Endothelial cell (in vitro differentiated cells): ENCODE measurements around the gene EDAR. TPM values are rescaled to one million over a fixed set of nuclear protein-coding genes. Genes with fewer than 3 reads are reported as not detected.

ENCODE experiments used
- DNase-seq: peaks from one replicate; pipeline ENCODE4 v3.0.0; 2021; ENCODE audit warnings: low spot score
- H3K27ac Mint-ChIP-seq: one replicate; pipeline ENCODE4 v1.8.0; 2021; ENCODE audit warnings: mixed read lengths, inconsistent platforms; ENCODE audit not compliant: unreplicated experiment
- H3K27me3 Mint-ChIP-seq: one replicate; pipeline ENCODE4 v1.8.0; 2021; ENCODE audit warnings: mild to moderate bottlenecking, moderate library complexity, mixed read lengths, inconsistent platforms; ENCODE audit not compliant: unreplicated experiment
- H3K36me3 Mint-ChIP-seq: one replicate; pipeline ENCODE4 v1.8.0; 2021; ENCODE audit warnings: mild to moderate bottlenecking, low read depth, mixed read lengths, inconsistent platforms; ENCODE audit not compliant: unreplicated experiment
- H3K4me1 Mint-ChIP-seq: one replicate; pipeline ENCODE4 v1.8.0; 2021; ENCODE audit warnings: mild to moderate bottlenecking, mixed read lengths, inconsistent platforms; ENCODE audit not compliant: unreplicated experiment
- H3K4me3 Mint-ChIP-seq: one replicate; pipeline ENCODE4 v1.8.0; 2021; ENCODE audit warnings: mild to moderate bottlenecking, mixed read lengths, inconsistent platforms; ENCODE audit not compliant: unreplicated experiment
- H3K9me3 Mint-ChIP-seq: one replicate; pipeline ENCODE4 v1.8.0; 2021; ENCODE audit warnings: mixed read lengths, inconsistent platforms; ENCODE audit not compliant: unreplicated experiment
- total RNA-seq: library from RNA; stranded (reverse); fragmentation: NEBNext Ultra II Directional; extraction: Animal tissue kit (Norgen Biotek cat#: 25700); gene quantifications from one replicate; pipeline ENCODE4 v1.2.1, GENCODE V29; 2021; ENCODE audit not compliant: unreplicated experiment
- TF ChIP-seq, protein P1 (sequence below): fragments of 200-600 bp; sonication (generic); IDR thresholded peaks from one replicate; pipeline ENCODE4 v1.5.0; 2021; ENCODE audit warnings: antibody characterized with exemption; ENCODE audit not compliant: unreplicated experiment

EDAR gene
- total RNA-seq, 1 donor from 2014 or later, result not detected

DNA sequence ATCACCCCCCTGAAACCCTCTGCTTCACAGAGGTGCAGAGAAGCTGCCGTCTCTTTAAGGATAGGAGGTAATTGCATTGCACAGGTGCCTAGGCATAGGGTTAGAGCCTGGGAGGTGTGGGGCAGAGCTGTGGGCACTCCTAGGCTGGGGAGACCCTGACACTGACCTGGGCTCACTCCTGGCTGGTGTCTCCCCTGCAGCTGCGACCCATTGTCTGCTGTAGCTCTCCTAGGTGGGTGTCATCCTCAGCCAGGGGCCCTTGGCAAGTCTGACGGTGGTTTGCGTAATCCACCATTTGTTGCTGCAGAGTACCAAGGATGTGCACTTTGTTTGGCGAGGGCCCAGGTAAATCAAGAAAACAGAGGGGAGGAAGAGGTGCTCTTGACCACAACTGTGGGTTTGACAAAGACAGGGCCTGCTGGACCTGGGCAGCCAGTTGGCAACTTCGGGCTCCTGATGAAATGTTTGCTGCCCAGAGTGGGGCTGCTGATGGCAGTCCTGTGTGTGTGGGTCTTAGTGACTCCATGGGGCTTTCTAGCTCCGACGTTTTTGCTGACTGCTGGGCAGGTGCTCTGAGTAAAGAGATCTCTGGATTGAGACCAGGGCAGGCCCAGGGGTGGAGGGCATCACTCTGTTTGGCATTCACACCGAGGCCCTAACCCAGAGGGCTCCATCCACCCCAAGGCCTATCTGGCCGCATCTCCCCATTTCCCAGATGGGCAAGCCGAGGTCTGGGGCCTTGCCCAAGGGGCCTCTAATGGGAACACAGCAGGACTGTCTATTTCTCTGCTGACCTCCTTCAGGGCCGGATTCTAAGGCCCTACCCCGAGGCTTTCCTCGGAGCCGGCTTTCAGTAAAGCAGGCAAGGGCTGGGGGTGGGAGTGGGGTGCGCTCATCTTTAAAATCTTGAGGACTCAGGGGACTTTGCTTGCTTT lies 67.7 kb downstream of the EDAR start:
- DNase-seq, result no peak
- no peaks in the 10 kb centered on the region for H3K36me3 Mint-ChIP-seq
- H3K27ac Mint-ChIP-seq, result no peak overlapping the region
- no peaks in the 10 kb centered on the region for H3K9me3 Mint-ChIP-seq
- no peaks in the 10 kb centered on the region for H3K4me1 Mint-ChIP-seq
- no peak overlapping the region for H3K4me3 Mint-ChIP-seq
- TF ChIP-seq, protein P1, sequence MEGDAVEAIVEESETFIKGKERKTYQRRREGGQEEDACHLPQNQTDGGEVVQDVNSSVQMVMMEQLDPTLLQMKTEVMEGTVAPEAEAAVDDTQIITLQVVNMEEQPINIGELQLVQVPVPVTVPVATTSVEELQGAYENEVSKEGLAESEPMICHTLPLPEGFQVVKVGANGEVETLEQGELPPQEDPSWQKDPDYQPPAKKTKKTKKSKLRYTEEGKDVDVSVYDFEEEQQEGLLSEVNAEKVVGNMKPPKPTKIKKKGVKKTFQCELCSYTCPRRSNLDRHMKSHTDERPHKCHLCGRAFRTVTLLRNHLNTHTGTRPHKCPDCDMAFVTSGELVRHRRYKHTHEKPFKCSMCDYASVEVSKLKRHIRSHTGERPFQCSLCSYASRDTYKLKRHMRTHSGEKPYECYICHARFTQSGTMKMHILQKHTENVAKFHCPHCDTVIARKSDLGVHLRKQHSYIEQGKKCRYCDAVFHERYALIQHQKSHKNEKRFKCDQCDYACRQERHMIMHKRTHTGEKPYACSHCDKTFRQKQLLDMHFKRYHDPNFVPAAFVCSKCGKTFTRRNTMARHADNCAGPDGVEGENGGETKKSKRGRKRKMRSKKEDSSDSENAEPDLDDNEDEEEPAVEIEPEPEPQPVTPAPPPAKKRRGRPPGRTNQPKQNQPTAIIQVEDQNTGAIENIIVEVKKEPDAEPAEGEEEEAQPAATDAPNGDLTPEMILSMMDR, result no peak
- no peaks in the 10 kb centered on the region for H3K27me3 Mint-ChIP-seq

DNA sequence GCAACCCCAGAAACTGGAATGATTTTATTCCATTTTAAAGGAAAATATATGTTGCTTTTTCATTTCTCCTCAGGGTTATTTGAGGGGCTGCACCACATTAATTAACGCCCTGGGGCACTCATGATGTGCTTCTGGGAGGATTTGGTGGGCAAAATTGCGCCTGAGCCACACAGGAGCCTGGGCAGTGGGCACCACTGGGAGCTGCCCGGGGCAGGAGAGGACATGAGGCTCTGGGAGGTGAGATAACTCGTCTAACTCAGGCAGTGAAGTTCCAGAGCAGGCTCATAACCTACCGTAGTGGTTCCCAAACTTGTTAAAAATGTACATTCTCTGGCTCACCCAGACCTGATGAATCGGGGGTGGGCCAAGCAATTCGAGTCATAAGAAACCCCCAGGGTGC lies 68.3 kb downstream of the EDAR start:
- no peaks in the 10 kb centered on the region for H3K4me1 Mint-ChIP-seq
- TF ChIP-seq, protein P1, result no peak
- H3K9me3 Mint-ChIP-seq, result no peaks in the 10 kb centered on the region
- H3K27me3 Mint-ChIP-seq, result no peaks in the 10 kb centered on the region
- no peak for DNase-seq
- no peak overlapping the region for H3K27ac Mint-ChIP-seq
- no peak overlapping the region for H3K4me3 Mint-ChIP-seq
- no peaks in the 10 kb centered on the region for H3K36me3 Mint-ChIP-seq

DNA sequence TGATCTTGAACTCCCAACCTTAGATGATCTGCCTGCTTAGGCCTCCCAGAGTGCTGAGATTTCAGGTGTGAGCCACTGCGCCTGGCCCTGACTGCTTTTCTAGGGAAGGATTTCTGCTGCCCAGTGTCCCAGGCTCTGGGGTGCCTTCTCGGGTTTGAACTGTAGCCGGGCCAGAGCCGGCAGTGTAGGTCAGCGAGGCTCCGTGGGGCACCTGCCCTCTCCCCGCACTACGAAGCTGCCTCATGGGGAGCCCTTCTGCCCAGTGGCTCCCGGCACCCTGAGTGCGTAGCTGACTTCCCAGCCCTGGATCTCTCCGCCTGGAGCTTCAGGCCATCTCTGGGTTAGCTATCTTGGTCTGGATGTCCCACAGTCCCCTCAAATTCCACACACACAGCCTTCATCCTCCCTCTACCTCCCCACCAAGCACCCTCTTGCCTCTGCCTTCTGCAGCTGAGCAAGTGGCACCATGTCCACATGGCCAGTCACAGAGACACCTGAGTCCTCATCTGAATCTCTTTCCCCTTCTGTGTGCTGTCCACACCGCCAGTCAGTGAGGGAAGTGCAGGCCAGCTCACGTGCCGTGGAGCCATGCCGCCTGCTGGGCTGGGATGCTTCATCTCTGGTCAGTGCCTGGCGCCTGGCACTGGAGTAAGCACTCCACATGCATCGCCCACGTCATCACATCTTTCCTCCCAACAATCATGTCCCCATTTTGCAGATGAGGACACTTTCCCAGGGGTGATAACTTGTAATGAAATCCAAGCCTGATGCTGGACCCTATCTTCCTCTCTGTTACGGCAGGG lies 69.2 kb downstream of the EDAR start:
- DNase-seq, result no peak
- no peak overlapping the region for H3K27ac Mint-ChIP-seq
- no peak overlapping the region for H3K4me3 Mint-ChIP-seq
- no peaks in the 10 kb centered on the region for H3K9me3 Mint-ChIP-seq
- TF ChIP-seq, protein P1, result no peak
- H3K27me3 Mint-ChIP-seq, result no peaks in the 10 kb centered on the region
- H3K4me1 Mint-ChIP-seq, result no peaks in the 10 kb centered on the region
- no peaks in the 10 kb centered on the region for H3K36me3 Mint-ChIP-seq

DNA sequence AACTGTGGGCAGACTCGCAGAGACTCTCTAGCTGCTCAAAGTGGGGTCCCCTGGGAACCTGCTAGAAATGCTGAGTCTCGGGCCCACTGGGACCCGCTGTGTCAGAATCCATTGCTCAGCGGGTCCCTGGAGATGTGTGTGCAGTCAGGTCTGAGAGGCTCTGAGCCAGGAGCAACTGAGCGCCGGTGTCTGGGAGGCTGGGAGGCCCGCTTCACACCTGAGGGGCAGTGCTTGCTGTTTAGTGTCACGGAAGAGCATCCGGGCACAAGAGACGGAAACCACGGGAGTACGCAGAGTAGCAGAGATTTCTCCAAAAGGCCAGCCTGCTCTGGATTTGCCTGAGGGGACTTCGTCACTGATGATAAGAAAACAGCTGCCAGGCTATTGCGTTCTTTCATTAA lies 70.1 kb downstream of the EDAR start:
- TF ChIP-seq, protein P1, result no peak
- no peak overlapping the region for H3K27ac Mint-ChIP-seq
- no peaks in the 10 kb centered on the region for H3K27me3 Mint-ChIP-seq
- no peaks in the 10 kb centered on the region for H3K36me3 Mint-ChIP-seq
- H3K9me3 Mint-ChIP-seq, result no peaks in the 10 kb centered on the region
- H3K4me3 Mint-ChIP-seq, result no peak overlapping the region
- H3K4me1 Mint-ChIP-seq, result no peaks in the 10 kb centered on the region
- no peak for DNase-seq
